Fibroblast of mammary gland (primary cell): ENCODE results near the gene BAD.

Experiments
- DNase-seq: peaks from one replicate; pipeline ENCODE4 v3.0.0-alpha.2; 2010; ENCODE audit warnings: low read depth
- H3K4me3 ChIP-seq: 2 replicates; pipeline ENCODE4 v1.5.1; 2011; ENCODE audit warnings: low read depth, mild to moderate bottlenecking, low read length, moderate library complexity; ENCODE audit not compliant: control insufficient read depth
- TF ChIP-seq, protein P1 (sequence below): conservative IDR thresholded peaks from 2 replicates; pipeline ENCODE4 v1.5.1; 2011; ENCODE audit warnings: low read depth, low read length, inconsistent platforms; ENCODE audit not compliant: control insufficient read depth, insufficient read depth

Gene BAD

DNA sequence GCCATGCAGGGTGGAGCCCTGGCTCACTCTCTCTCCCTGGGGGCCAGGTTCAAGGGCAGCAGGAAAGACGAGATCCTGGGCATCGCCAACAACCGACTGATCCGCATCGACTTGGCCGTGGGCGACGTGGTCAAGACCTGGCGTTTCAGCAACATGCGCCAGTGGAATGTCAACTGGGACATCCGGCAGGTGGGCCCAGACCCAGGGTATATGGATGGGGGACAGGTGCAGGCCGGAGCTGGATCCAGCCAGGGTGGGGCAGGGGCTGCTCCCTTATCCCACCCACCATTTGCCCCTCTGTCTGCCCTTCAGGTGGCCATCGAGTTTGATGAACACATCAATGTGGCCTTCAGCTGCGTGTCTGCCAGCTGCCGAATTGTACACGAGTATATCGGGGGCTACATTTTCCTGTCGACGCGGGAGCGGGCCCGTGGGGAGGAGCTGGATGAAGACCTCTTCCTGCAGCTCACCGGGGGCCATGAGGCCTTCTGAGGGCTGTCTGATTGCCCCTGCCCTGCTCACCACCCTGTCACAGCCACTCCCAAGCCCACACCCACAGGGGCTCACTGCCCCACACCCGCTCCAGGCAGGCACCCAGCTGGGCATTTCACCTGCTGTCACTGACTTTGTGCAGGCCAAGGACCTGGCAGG is 61.3 kb downstream of the BAD start:
- no peak overlapping the region for H3K4me3 ChIP-seq
- no peak for DNase-seq
- TF ChIP-seq, protein P1, sequence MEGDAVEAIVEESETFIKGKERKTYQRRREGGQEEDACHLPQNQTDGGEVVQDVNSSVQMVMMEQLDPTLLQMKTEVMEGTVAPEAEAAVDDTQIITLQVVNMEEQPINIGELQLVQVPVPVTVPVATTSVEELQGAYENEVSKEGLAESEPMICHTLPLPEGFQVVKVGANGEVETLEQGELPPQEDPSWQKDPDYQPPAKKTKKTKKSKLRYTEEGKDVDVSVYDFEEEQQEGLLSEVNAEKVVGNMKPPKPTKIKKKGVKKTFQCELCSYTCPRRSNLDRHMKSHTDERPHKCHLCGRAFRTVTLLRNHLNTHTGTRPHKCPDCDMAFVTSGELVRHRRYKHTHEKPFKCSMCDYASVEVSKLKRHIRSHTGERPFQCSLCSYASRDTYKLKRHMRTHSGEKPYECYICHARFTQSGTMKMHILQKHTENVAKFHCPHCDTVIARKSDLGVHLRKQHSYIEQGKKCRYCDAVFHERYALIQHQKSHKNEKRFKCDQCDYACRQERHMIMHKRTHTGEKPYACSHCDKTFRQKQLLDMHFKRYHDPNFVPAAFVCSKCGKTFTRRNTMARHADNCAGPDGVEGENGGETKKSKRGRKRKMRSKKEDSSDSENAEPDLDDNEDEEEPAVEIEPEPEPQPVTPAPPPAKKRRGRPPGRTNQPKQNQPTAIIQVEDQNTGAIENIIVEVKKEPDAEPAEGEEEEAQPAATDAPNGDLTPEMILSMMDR: no peak

DNA sequence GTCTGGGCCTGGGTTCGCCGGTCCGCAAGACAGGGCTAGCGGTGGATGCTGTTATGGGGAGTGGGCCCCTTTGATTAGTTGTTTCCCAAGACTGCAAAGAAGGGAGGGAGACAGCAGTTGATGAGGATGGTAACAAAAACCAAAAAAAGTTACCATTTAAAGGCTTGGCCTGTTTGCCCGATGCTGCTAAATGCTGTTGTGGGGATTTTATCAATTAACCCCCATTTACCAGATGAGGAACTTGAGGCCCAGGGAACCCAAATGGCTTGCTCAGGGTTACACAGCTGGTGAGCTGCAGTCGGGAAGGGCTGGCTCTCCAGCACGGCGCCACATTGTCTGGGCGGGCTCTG is 61.8 kb downstream of the BAD start:
- H3K4me3 ChIP-seq: no peak overlapping the region
- TF ChIP-seq, protein P1: no peak
- DNase-seq: no peak

DNA sequence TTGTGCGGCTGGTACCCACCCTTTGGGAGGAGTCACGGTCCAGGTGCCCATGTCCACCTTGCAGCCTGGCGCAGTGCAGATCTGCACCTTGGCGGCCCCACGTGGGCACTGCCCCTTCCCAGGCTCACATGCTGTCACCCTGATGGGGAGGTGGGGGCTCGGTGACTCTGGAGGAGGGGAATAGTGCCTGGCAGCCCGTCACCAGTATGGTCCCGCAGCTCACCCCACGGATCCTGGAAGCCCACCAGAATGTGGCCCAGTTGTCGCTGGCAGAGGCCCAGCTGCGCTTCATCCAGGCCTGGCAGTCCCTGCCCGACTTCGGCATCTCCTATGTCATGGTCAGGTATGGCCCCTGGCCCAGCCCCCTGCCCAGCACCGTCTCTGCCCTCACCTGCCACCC is 63.7 kb downstream of the BAD start:
- no peak overlapping the region for H3K4me3 ChIP-seq
- no peak for DNase-seq
- TF ChIP-seq, protein P1: no peak

- no peak overlapping the region for H3K4me3 ChIP-seq
- TF ChIP-seq, protein P1: no peak
- no peak for DNase-seq
Observed at GRCh38 chr11:64220271-64220670, 64.2 kb downstream of the BAD start.
